ENCODE data around the gene KRT79. TPM values are rescaled to one million over a fixed set of nuclear protein-coding genes. Genes with fewer than 3 reads are reported as not detected.

The KRT79 gene
- total and polyA plus RNA-seq, 2 of the 8 experiments (the other 6 are each of a cell fraction or from before 2014, with no cell fraction given) = not detected

- Histone ChIP-seq H2BK15ac (ENCODE audit: low read length) (no peak overlapping the region), H4K91ac (replicated peaks; ENCODE audit: insufficient read length, low read length) (no peak overlapping the region), H3K4me1 (replicated peaks in 1 of 4; ENCODE audit: control insufficient read depth in 3 of 4, insufficient read depth in 4 of 4, low read length in 3 of 4) (no peaks in the 10 kb centered on the region; a peak in 2 of 7 replicates), H3K27me3 (replicated peaks in 1 of 4; ENCODE audit: control insufficient read depth in 3 of 4, extremely low read depth in 1 of 4, insufficient read depth in 3 of 4, low read length in 3 of 4) (0 out of 7 replicates have a peak, but pooled peaks cover 0 to 2% (median 0%) of the 10 kb centered on the region in 4 experiments), H3K4me2 (ENCODE audit: insufficient read depth in 1 of 2, low read depth in 2 of 2, low read length in 2 of 2) (no peak overlapping the region), H4K20me1 (replicated peaks in 1 of 2; ENCODE audit: control insufficient read depth in 1 of 2, insufficient read depth in 2 of 2, low read length in 2 of 2) (no peaks in the 10 kb centered on the region), H3K9ac (replicated peaks in 1 of 4; ENCODE audit: extremely low read depth in 1 of 4, low read depth in 3 of 4, low read length in 3 of 4) (no peak overlapping the region), H2AFZ (ENCODE audit: low read length) (no peak overlapping the region), H4K8ac (ENCODE audit: extremely low read depth, insufficient read depth, low read length) (no peak overlapping the region; the same call in 1 of the 2 replicates), H3K56ac (replicated peaks; ENCODE audit: insufficient read length, low read depth, low read length) (no peak overlapping the region), H2BK5ac (ENCODE audit: low read depth, low read length) (no peak overlapping the region), H3K36me3 (ENCODE audit: control insufficient read depth in 2 of 4, insufficient read depth in 4 of 4, low read length in 3 of 4) (no peaks in the 10 kb centered on the region), H3K9me3 (ENCODE audit: insufficient read depth in 2 of 2, low read depth in 1 of 2, low read length in 1 of 2) (no peaks in the 10 kb centered on the region), H2BK120ac (replicated peaks; ENCODE audit: low read depth, low read length) (no peak overlapping the region), H2BK20ac (ENCODE audit: low read length) (no peak overlapping the region), H3K27ac (ENCODE audit: low read depth, low read length) (no peak overlapping the region), H3K23me2 (ENCODE audit: low read depth, low read length) (no peaks in the 10 kb centered on the region), H4K5ac (ENCODE audit: insufficient read length, low read depth, low read length) (no peak overlapping the region), H3K79me1 (ENCODE audit: low read depth, low read length) (no peaks in the 10 kb centered on the region), H3K18ac (ENCODE audit: extremely low read depth, low read length) (no peak overlapping the region), H3K14ac (ENCODE audit: insufficient read length) (no peak overlapping the region), H2BK12ac (ENCODE audit: low read depth, low read length) (0 out of 2 replicates have a peak overlapping the region, but pooled peaks have one; percentile 39), H3K79me2 (ENCODE audit: control insufficient read depth in 1 of 2, insufficient read depth in 2 of 2, low read length in 2 of 2) (no peaks in the 10 kb centered on the region), H3K23ac (ENCODE audit: insufficient read length) (no peak overlapping the region), H2AK5ac (ENCODE audit: low read depth, low read length) (no peak overlapping the region), H3K4ac (replicated peaks; ENCODE audit: insufficient read length, low read depth, low read length) (no peak overlapping the region), H3K4me3 (ENCODE audit: extremely low read depth in 1 of 4, insufficient read depth in 2 of 4, low read depth in 3 of 4, low read length in 4 of 4) (no peak overlapping the region)
- DNase-seq (ENCODE audit: low read depth in 1 of 2, low spot score in 2 of 2) (no peak), FAIRE-seq (no peak)
- ChIA-PET CTCF (ENCODE audit: partially characterized antibody) (interaction anchor here (0.9 to 1.8 kb wide), 7 partner anchors 8 to 55 kb away, joined by 3 to 8 read pairs (median 4); no protein-coding TSS in a partner anchor), POLR2A (ENCODE audit: partially characterized antibody) (interaction anchor here (0.6 kb wide), 1 partner anchor 143 kb away, joined by 5 read pairs; no protein-coding TSS in a partner anchor)
- WGBS, 2 experiments (ENCODE audit: extremely low coverage in 1 of 2, insufficient coverage in 1 of 2, insufficient read length in 1 of 2, insufficient replicate concordance in 2 of 2, low coverage in 1 of 2, low lambda C conversion rate in 2 of 2, missing lambda C conversion rate in 1 of 2) = 84% methylated on average over 14 of the region's 15 CpGs; no CpG with 5 or more reads in 1 of the 2 experiments
- no peak for TF ChIP-seq E2F6 (IDR thresholded peaks at IDR 0.05)
- no peak for TF ChIP-seq TCF12 (IDR thresholded peaks at IDR 0.05; ENCODE audit: low read depth, low read length)
- no peak for TF ChIP-seq CTBP2 (IDR thresholded peaks at IDR 0.05; ENCODE audit: borderline replicate concordance, insufficient read depth, insufficient read length, low read length)
- no peak for TF ChIP-seq EP300 (IDR thresholded peaks at IDR 0.05; ENCODE audit: borderline replicate concordance in 1 of 2, low read depth in 2 of 2, low read length in 2 of 2)
- no peak for TF ChIP-seq YY1 (IDR thresholded peaks at IDR 0.05; ENCODE audit: low read depth, low read length)
- TF ChIP-seq POU5F1 (IDR thresholded peaks at IDR 0.05; ENCODE audit: low read depth, low read length) = no peak
- TF ChIP-seq SRF (IDR thresholded peaks at IDR 0.05; ENCODE audit: low read depth, low read length) = no peak
These were observed 10.2 kb downstream of the KRT79 start for GRCh38 chr12:52823761-52824450.

Measured in H1 (cell line).